T-helper 2 cell (primary cell): ENCODE results near the gene PZP.
"Not testable (repeated sequence)": the region's sequence is repeated elsewhere in the genome, so short reads cannot be mapped to it uniquely, and the experiment has no call there.

Experiments used
- DNase-seq, 5 experiments: peaks; one replicate each; pipeline versions ENCODE4 v3.0.0 to v3.0.0-alpha.2; 2012 to 2022

PZP gene

DNA sequence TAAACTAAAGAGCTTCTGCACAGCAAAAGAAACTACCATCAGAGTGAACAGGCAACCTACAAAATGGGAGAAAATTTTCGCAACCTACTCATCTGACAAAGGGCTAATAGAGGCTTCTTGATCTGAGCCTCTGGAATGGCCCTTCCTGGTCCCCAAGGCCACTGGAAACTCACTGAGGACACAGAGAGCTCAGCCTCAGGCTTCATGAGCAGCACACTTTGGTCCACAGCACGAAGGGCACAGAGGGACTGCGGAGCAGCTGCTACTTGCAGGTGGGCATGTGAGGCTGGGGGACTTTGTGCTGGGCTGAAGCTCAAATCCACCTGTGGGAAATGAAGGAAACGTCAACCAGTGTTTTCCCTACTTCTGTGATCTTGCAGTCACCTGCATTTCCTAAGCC, 27.4 kb downstream of the PZP start:
- DNase-seq, result no peak

DNA sequence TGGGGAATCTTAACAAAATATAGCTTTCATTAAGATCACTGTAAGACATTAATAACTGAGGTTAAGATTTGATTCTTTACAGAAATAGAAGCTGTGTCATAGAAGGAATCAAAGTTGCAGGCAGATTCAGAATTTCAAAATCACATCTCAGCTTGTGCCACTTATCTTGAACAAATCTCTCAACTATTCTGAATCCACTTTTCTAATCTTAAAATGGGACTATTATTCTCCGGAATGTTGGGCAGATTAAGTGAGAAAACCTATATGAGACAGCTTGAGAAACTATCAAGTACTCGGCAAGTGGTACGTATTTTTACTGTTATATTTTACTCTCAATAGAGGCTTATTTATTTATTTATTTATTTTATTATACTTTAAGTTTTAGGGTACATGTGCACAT, 28.4 kb downstream of the PZP start:
- no peak for DNase-seq

DNA sequence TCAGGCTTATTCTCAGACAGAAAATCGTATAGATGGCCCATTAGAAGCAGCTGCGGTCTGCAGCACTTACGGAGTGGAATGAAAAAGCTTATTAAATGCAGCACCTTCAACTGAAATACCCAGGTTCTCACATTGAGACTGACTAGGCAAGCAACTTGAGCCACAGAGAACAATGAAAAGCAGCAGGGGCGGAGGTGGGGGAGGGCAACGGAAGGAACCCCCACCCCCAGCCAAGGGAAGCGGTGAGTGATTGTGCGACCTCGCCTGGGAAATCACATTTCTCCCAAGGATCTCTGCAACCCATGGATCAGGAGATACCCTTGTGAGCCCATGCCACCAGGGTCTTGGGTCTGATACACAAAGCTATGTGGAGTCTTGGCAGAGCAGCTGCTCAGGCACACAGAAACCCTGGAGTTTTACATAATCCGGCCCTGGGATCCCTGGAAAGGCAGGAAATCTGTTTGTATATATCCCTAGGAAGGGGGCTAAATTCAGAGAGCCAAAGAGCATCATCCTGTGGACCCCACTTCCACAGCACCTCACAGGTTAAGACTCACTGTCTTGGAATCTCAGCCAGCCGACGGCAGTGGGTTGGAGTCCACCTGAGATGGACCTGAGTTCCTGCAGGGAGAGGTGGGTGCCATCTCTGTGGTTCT, 38.1 kb downstream of the PZP start:
- no peak for DNase-seq

DNA sequence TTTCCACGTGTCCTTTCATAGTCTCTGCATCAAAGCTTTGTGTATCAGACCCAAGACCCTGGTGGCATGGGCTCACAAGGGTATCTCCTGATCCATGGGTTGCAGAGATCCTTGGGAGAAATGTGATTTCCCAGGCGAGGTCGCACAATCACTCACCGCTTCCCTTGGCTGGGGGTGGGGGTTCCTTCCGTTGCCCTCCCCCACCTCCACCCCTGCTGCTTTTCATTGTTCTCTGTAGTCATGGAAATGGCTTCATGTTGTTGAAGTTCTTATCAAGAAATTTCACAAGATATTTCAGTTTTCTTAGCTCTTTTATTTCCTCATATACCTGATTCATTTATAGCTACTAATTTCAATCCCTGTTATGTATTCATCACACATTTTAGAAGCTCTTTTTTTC, 40.9 kb downstream of the PZP start:
- DNase-seq, result not testable (repeated sequence)

DNA sequence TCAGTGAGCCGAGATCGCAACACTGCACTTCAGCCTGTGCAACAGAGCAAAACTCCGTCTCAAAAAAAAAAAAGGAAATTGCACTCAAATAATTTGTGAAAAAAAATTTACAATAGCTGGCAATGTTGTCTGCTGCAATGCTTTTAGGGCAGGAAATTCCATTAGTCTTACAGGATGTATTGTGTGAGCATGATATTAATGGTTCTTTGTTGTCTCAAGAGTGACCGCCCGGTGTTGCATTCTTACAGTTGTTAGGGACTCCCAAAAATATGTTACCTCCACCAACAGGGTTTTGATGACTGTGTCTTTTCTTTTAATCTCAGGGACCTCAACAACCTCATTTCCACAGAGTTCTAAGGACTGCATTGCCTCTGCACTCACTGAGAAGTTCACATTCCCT, 44.8 kb downstream of the PZP start:
- no peak for DNase-seq

DNA sequence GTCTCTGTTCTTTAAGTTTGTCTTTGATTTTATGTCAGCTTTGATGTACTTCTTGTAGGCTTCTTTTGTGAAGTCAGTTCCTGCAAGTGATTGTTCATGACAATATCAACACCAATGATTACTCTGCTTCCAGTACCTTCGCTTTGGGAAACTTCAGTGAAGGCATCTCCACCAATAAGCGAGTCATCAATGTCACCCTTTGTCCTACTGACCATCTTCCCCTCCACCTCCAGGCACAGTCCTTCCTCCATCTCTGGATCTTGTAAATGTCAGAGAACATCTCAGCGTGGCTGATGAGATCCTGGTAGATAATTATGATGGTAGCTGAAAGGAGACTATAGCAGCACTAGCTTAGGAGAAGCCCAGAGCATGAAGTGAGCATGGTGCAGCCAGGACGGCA, 52.1 kb downstream of the PZP start:
- DNase-seq, result no peak

DNA sequence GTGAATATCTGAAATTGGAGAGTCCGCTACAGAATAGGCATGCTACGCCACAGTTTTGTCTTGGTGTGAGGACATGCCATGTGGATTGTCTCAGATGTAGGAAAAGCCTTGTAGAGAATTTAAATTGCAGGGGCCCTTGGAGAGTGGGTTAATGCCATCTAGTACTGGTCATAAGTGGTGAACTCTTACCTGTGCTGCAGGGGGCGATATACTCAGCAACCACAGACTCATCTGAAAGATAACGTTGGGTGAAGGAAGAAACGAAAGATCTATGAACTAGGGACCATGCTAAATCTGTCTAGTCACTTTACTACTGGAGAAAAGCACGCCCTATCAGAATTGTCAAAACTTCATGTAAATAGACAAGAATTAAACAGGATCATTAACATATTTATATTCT, 58.8 kb downstream of the PZP start:
- peak in 1 of 5 experiments; percentile 6 for DNase-seq

DNA sequence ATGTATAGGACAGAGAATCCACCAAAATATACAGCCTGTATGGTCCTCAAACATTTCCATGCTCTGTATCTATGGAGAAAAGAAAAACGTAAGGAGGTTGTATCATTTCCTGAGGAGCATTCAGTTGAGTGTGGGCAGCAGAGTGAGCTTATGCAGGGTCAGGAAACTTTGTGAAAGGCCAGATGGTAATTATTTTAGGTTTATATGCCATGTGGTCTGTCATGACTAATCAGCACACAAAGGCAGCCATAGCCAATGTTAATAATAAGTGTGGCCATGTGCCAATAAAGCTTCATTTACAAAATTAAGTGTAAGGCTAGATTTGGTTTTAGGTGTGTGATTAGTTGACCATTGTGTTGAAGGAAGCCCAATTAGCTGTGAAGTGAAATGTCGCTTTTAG, 59.3 kb downstream of the PZP start:
- no peak for DNase-seq

DNA sequence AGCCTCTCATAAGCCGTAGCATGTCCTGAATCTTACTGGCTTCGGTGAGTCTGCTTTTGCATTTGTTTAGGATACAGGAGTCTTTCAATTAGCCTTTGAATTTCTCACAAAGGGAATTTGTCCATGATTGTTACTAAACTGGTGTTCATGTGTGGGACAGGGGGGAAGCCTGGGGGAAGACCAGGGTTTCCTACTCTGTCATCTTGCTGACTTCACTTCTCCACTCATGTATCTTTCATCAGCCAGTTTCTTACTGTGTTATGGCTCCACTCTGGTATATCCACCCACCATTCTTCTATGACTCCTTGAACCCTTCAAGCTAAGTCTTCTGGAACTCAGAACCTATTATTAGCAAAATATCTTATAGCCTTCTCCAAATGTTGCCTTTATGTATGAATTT, 60.7 kb downstream of the PZP start:
- DNase-seq, result no peak

DNA sequence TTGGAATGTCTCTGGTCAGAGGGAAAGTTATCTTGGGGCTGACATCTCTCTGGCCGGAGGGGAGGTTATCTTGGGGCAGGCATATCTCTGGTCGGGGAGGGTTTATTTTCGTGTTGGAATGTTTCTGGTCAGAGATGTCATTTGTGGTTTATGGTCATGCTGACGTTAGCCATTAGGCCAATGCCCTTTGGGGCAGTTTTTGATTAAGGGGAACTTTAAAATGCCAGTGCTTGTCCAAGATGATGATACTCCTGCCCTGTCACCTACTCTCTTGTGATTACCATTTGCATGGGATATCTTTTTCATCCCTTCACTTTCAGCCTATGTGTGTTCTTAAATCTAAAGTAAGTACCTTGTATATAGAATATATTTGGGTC, 63.5 kb downstream of the PZP start:
- no peak for DNase-seq

DNA sequence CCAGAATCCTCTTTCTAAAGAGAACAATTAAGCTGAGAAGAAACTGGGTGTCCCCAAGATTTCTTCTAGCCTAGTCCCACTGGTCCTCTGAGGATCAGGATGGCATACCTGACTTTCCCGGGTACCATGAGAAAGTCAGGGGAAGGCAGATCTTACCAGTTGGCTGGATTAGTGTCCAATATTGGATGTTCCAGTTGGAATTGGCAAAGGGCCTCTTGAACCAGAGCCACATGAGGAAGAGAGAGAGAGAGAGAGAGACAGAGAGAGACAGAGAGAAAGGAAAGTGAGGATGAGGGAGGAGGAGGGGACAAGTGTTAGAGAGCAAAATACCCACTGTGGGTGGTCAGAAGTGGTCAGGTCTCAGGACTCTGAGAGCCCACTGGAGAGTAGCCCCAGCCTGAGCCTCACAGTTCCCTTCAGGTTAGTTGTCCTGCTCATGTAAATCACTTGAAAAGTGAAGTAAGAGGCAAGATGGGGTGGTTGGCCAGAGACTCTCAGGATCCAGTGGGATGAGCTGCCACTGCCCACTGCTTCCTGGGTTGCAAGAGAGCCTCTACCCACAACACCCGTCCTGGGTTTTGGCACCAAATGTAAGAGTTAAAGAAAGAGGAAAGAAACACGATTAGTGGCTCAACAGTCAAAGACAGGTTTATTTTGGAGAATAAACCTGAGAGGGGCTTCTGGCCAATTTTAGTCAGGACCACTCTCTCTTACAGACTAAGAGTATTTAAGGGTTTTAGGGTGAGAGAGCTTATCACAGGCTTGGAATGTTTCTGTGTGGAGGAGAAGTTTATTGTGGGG, 64.1 kb downstream of the PZP start:
- DNase-seq, result no peak

DNA sequence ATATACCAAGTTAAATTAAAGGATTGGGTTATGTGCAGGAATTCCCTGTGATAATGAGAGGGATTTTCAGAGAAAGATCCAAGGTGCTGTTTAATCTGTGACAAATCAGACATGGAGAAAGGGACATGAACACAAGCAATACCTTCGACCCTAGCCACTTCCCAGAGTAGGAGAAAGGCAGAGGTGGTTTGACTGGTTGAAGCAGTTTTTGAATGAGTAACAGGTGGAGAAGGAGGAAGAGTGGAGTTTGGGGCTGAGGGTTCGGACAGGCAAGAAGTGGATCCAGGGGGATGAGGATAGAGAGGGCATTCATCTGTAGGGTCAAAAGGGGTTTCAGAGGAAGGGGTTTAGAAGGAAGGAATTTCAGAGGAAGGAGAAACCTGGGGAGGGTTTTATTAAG, 65.1 kb downstream of the PZP start:
- DNase-seq, result no peak

DNA sequence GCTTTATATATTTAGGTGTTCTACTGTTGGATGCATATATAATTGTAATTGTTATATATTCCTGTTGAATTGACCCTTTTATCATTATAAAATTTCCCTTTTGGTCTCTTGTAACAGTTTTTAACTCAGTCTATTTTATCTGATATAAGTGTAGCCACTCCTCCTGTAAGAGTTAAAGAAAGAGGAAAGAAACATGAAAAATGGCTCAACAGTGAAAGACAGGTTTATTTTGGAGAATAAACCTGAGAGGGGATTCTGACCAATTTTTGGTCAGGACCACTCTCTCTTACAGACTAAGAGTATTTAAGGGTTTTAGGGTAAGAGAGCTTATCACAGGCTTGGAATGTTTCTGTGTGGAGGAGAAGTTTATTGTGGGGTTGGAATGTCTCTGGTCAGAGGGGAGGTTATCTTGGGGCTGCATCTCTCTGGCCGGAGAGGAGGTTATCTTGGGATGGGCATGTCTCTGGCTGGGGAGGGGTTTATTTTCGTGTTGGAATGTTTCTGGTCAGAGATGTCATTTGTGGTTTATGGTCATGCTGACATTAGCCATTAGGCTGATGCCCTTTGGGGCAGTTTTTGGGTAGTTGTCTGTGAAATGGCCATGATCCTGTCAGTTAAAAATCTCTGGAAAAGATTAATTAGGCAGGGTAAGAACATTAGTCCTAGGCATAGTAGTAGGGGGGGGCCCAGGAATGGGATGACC, 68.5 kb downstream of the PZP start:
- not testable (repeated sequence) for DNase-seq

DNA sequence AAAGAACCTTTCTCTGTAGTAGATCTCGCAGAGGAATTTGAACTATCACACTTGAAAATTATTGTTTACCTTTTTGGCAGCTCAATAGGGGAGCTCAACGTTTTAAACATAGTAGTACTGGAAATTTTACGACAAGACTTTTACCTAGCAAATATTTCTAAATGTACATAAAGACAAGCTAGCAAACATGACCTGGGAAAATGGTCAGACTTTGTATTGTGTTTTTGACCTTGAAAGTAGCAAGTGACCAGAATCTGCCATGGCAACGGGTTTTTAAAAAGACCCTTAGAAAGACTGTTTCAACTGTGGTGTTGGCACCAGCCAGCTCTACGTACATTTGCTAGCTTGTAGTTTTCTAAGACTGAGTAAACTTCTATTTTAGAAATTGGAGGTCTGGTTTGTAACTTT, 72.3 kb downstream of the PZP start:
- DNase-seq, result no peak

DNA sequence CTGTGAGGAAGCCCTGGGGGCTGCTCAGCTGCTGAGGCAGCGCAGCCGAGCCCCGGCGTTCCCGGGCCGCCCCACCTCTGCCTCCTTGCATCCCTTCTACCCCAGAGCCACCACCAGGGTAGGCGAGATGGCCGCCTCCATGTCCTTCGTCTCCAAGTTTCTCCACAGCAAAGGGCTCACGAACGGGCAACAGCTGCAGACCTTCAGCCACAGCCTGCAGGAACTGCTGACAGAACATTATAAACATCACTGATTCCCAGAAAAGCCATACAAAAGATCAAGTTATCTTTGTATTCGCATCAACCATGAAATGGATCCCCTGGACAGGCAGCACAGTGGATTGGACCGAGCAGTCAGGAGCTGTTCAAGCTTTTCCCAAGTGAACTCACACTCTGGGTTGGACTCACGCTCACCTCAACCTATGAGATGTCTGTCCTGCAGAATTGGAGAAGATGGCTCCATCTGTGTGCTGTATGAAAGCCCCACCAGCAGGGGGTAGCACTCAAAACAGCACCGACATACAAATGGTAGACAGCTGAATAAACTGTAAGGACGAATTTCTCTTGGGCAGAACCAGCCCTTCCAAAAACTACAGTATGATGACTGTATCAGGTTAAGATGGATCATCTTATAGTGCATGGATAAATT, 73.1 kb downstream of the PZP start:
- DNase-seq, result peak in 1 of 5 experiments; percentile 10

DNA sequence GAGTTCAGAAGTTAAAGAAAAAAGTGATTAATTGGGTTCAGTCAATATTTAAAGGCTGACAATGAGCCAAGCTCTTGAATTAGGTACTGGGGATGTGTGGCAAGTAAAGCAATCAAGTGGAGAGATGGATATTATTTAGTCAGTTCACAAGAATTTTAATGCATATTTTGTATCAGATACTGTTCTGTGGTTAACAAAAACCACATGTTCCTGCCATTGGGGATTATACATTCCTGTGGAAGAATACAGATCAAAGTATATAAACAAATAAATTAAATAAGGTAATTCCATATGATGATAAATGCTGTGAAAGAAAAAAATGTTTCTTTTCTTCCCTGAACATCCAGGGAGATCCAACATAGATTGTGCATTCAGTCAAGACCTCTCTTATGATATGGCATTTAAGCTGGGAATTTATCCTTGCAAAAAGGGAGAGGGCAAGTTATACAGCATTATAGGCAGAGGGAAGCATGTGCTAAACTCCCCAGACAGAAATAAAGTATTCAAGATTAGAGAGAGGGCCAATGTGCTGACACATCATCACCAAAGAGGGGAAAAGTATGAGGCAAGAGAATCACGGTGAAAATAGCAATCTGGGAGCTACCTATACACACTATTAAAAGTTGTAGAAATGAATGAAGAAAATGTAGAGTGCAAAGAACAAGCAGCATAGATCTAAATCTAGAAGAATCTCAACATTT, 74.8 kb downstream of the PZP start:
- DNase-seq, result no peak

DNA sequence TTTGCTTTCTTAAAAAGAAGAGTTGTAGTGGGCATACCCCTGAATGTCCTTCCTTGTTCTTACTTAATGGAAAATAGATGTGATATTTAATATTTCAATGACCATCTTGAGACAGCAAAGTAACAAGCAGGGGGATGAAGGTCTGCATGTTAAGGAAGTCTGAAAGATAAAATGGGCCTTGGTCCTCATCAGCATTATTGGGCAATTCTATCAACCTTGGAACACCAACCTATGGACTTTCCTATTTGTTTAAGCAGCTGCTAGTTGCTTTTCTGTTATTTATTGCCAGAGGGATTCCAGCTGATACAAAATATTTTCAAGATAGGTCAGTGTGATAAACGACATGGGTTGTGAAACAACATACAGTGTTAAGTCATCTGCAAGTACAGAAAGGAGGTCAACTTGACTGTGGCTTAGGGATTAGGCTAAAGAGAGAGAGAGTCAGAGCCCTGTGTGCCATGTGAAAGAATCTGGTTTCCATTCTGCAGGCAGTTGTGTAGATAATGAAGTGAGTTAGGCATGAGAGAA, 76.1 kb downstream of the PZP start:
- no peak for DNase-seq

DNA sequence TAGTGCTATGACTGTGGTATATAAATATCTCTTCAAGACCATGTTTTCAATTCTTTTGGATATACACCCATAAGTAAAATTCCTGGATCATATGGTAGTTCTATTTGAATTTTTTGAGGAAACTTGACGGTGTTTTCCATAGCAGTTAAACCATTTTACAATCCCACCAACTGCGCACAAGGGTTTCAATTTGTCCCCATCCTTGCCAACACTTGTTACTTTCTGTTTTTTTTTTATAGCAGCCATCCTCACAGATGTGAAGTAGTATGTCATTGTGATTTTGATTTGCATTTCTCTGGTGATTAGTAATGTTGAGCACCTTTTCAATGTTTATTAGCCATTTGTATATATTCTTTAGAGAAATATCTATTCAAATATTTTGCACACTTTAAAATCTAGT, 78.0 kb downstream of the PZP start:
- DNase-seq, result no peak

DNA sequence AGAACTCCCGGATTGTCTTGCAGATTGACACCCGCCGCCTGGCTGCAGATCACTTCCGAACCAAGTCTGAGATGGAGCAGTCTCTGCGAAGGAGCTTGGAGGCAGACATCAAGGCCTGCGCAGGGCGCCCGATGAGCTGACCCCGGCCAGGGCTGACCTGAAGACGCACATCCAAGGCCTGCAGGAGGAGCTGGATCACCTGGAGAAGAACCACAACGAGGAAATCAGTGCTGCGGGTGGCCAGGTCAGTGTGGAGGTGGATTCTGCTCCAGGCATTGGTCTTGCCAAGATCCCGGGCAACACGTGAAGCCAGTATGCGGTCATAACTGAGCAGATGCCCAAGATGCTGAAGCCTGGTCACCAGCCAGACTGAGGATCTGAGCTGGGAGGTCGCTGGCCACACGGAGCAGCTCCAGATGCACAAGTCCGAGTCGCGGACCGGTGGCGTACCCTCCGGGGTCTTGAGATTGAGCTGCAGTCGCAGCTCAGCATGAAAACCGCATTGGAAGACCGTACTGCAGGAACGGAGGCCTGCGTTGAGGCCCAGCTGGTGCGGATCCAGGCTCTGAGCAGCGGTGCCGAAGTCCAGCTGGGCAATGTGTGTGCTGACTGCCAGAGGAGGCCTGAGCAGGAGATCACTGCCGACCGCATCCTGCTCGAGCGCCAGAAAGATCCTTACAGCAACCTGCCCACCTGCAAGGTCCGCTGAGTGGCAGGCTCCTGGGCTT, 80.1 kb downstream of the PZP start:
- no peak for DNase-seq

DNA sequence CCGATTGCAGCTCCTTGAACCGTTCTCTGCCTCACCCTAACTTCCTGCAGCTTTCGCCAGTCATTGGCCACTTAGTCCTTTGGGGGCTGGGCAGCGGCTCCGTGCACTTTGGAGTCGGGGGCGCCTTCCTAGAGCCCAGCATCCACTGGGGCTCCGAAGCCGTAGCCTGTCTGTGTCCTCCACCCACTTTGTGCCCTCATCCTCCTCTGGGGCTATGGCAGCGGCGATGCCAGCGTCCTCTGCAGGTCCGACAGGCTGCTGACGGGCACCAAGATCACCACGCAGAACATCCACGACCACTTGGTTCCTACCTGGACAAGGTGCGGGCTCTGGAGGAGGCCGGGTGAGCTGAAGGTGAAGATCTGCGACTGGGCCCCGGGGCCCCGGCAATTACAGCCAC, 80.7 kb downstream of the PZP start:
- DNase-seq, result no peak

DNA sequence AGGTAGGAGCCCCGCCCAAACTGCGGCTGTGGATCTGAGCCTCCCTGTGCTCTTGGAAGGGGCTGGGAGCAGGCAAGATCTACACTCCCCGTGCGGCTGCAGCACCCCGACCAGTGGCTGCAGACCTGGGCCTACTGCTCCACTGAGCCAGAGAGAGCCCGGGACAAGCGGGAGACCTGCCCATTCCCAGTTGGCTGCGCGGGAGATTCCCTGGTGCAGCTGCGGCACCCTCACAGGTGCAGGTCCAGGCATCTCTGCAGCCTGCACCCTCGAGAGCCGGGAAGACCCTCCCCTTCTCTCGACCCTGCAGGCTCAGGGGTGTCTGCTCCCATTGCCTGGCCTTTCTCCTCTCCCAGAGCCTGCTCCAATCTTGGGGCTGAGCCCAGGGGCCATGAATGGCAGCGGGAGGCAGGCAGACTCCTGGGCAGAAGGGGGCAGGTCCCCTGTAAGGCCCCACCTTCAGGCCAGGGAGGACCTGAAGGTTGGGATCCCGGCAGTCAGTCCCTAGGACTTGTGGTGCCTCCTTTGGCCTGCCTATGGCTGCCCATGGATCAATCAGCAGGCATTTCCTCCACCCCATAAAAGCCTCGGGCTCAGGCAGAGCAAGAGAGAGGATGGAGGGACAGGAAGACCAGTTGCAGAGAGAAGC, 83.7 kb downstream of the PZP start:
- no peak for DNase-seq
